Astrocyte (in vitro differentiated cells and primary cell): ENCODE results near the gene CELF5. TPM values are rescaled to one million over a fixed set of nuclear protein-coding genes. Genes with fewer than 3 reads are reported as not detected.

ENCODE experiments used
- DNase-seq: peaks from one replicate; pipeline ENCODE4 v3.0.0-alpha.2; 2010; ENCODE audit warnings: low read depth
- FAIRE-seq: peaks from 2 replicates; lab custom pipeline; 2011; peaks lifted over from hg19 to GRCh38; lab: Jason Lieb, UNC
- H2AFZ ChIP-seq: 2 replicates; pipeline ENCODE4 v1.6.0; 2012; ENCODE audit warnings: low read depth, low read length, inconsistent platforms
- H3K27ac ChIP-seq: 2 replicates; pipeline ENCODE4 v1.5.1; 2011; ENCODE audit warnings: low read depth, low read length, inconsistent platforms
- H3K27me3 ChIP-seq: 2 replicates; pipeline ENCODE4 v1.6.0; 2011; ENCODE audit warnings: low read length, inconsistent platforms; ENCODE audit not compliant: insufficient read depth
- H3K36me3 ChIP-seq: 2 replicates; pipeline ENCODE4 v1.5.1; 2011; ENCODE audit warnings: low read length, inconsistent platforms; ENCODE audit not compliant: insufficient read depth
- H3K4me1 ChIP-seq: 2 replicates; pipeline ENCODE4 v1.5.1; 2011; ENCODE audit warnings: low read length, inconsistent platforms; ENCODE audit not compliant: insufficient read depth
- H3K4me2 ChIP-seq: 2 replicates; pipeline ENCODE4 v1.6.0; 2012; ENCODE audit warnings: low read length, inconsistent platforms
- H3K4me3 ChIP-seq: 2 replicates; pipeline ENCODE4 v1.5.1; 2011; ENCODE audit warnings: low read depth, mild to moderate bottlenecking, low read length, inconsistent platforms; ENCODE audit not compliant: insufficient read depth
- H3K79me2 ChIP-seq: 2 replicates; pipeline ENCODE4 v1.6.0; 2012; ENCODE audit warnings: mild to moderate bottlenecking, low read length, inconsistent platforms; ENCODE audit not compliant: insufficient read depth
- H3K9ac ChIP-seq: 2 replicates; pipeline ENCODE4 v1.6.0; 2012; ENCODE audit warnings: mild to moderate bottlenecking, low read length, inconsistent platforms
- H3K9me3 ChIP-seq: 2 replicates; pipeline ENCODE4 v1.5.1; 2012; ENCODE audit warnings: low read depth, mild to moderate bottlenecking, low read length, inconsistent platforms; ENCODE audit not compliant: insufficient read depth
- H4K20me1 ChIP-seq: 2 replicates; pipeline ENCODE4 v1.6.0; 2012; ENCODE audit warnings: low read length, inconsistent platforms; ENCODE audit not compliant: insufficient read depth
- H3K27ac Mint-ChIP-seq: one replicate; pipeline ENCODE4 v1.8.0; 2021; ENCODE audit warnings: mild to moderate bottlenecking, mixed read lengths; ENCODE audit not compliant: unreplicated experiment
- H3K27me3 Mint-ChIP-seq: one replicate; pipeline ENCODE4 v1.8.0; 2021; ENCODE audit warnings: low read depth, mixed read lengths; ENCODE audit not compliant: unreplicated experiment
- H3K36me3 Mint-ChIP-seq: one replicate; pipeline ENCODE4 v1.8.0; 2021; ENCODE audit warnings: low read depth, mixed read lengths; ENCODE audit not compliant: unreplicated experiment
- H3K4me1 Mint-ChIP-seq: one replicate; pipeline ENCODE4 v1.8.0; 2021; ENCODE audit warnings: low read depth, mixed read lengths; ENCODE audit not compliant: unreplicated experiment
- H3K4me3 Mint-ChIP-seq: one replicate; pipeline ENCODE4 v1.8.0; 2021; ENCODE audit warnings: mild to moderate bottlenecking, moderate library complexity, mixed read lengths; ENCODE audit not compliant: unreplicated experiment
- H3K9me3 Mint-ChIP-seq: one replicate; pipeline ENCODE4 v1.8.0; 2021; ENCODE audit warnings: mild to moderate bottlenecking, mixed read lengths; ENCODE audit not compliant: unreplicated experiment
- CTCF ChIP-seq: IDR thresholded peaks from 2 replicates; pipeline ENCODE4 v1.5.1; 2011; ENCODE audit warnings: low read depth, mild to moderate bottlenecking, inconsistent platforms, low read length, moderate library complexity; ENCODE audit not compliant: insufficient read depth
- EZH2 ChIP-seq: IDR thresholded peaks from 2 replicates; pipeline ENCODE4 v1.6.1; 2012; ENCODE audit warnings: mild to moderate bottlenecking, low read length, inconsistent platforms; ENCODE audit not compliant: insufficient read depth
- total RNA-seq: library from RNA; stranded (reverse); gene quantifications from 2 replicates; pipeline ENCODE4 v1.2.1, GENCODE V29; 2021

Gene CELF5
- total RNA-seq, 1 donor from 2014 or later: 1.2 TPM

- H3K79me2 ChIP-seq: no peaks in the 10 kb centered on the region
- no peaks in the 10 kb centered on the region for H3K36me3 ChIP-seq
- Mint-ChIP-seq H3K4me1 (no peaks in the 10 kb centered on the region), H3K36me3 (no peaks in the 10 kb centered on the region), H3K4me3 (no peak overlapping the region), H3K27me3 (peaks cover 39% of the 10 kb centered on the region), H3K27ac (no peak overlapping the region), H3K9me3 (peaks cover 2% of the 10 kb centered on the region)
- no peak overlapping the region for H3K9ac ChIP-seq
- H3K4me2 ChIP-seq: no peak overlapping the region
- H3K27me3 ChIP-seq: peaks cover 10% of the 10 kb centered on the region
- no peak overlapping the region for H2AFZ ChIP-seq
- peak; percentile 12 for DNase-seq
- H3K4me1 ChIP-seq: no peaks in the 10 kb centered on the region
- TF ChIP-seq CTCF (peak; percentile 71), EZH2 (no peak)
- FAIRE-seq: no peak
- H4K20me1 ChIP-seq: no peaks in the 10 kb centered on the region
- H3K9me3 ChIP-seq: peaks cover 7% of the 10 kb centered on the region
- H3K4me3 ChIP-seq: no peak overlapping the region
- H3K27ac ChIP-seq: no peak overlapping the region
Observed at GRCh38 chr19:3304871-3305423, 80.5 kb downstream of the CELF5 start.

- H3K4me3 Mint-ChIP-seq: no peak overlapping the region
- H3K4me1 ChIP-seq: no peaks in the 10 kb centered on the region
- no peak overlapping the region for H3K27ac Mint-ChIP-seq
- H3K4me3 ChIP-seq: no peak overlapping the region
- peaks cover 41% of the 10 kb centered on the region for H3K27me3 Mint-ChIP-seq
- H3K27ac ChIP-seq: no peak overlapping the region
- peaks cover 1% of the 10 kb centered on the region for H3K9me3 Mint-ChIP-seq
- no peaks in the 10 kb centered on the region for H3K9me3 ChIP-seq
- H3K4me2 ChIP-seq: no peak overlapping the region
- no peaks in the 10 kb centered on the region for H4K20me1 ChIP-seq
- no peak overlapping the region for H3K9ac ChIP-seq
- no peak overlapping the region for H2AFZ ChIP-seq
- FAIRE-seq (no peak), DNase-seq (no peak)
- H3K79me2 ChIP-seq: no peaks in the 10 kb centered on the region
- H3K4me1 Mint-ChIP-seq: no peaks in the 10 kb centered on the region
- H3K27me3 ChIP-seq: peaks cover 12% of the 10 kb centered on the region
- H3K36me3 ChIP-seq: no peaks in the 10 kb centered on the region
- TF ChIP-seq EZH2 (no peak), CTCF (no peak)
- no peaks in the 10 kb centered on the region for H3K36me3 Mint-ChIP-seq
Observed at GRCh38 chr19:3309724-3310123, 85.3 kb downstream of the CELF5 start.

GRCh38 chr19:3310280-3310679 lies 85.8 kb downstream of the CELF5 start:
- H3K4me2 ChIP-seq: no peak overlapping the region
- DNase-seq: no peak
- H3K27me3 ChIP-seq: peaks cover 12% of the 10 kb centered on the region
- H3K9ac ChIP-seq: no peak overlapping the region
- Mint-ChIP-seq H3K4me1 (no peaks in the 10 kb centered on the region), H3K27me3 (peaks cover 38% of the 10 kb centered on the region), H3K27ac (no peak overlapping the region), H3K9me3 (peaks cover 1% of the 10 kb centered on the region), H3K36me3 (no peaks in the 10 kb centered on the region), H3K4me3 (no peak overlapping the region)
- TF ChIP-seq EZH2: no peak
- TF ChIP-seq CTCF: no peak
- no peaks in the 10 kb centered on the region for H4K20me1 ChIP-seq
- no peak for FAIRE-seq
- no peak overlapping the region for H2AFZ ChIP-seq
- no peaks in the 10 kb centered on the region for H3K9me3 ChIP-seq
- no peak overlapping the region for H3K4me3 ChIP-seq
- H3K4me1 ChIP-seq: no peaks in the 10 kb centered on the region
- no peaks in the 10 kb centered on the region for H3K36me3 ChIP-seq
- H3K27ac ChIP-seq: no peak overlapping the region
- no peaks in the 10 kb centered on the region for H3K79me2 ChIP-seq
